GM12878 (cell line): ENCODE data around the gene PDSS2. TPM values are rescaled to one million over a fixed set of nuclear protein-coding genes. Genes with fewer than 3 reads are reported as not detected.
A peak's percentile ranks its signal among the peaks of the same experiment; 100 is the strongest.

Source experiments
- ATAC-seq: fragments of 200-7000 bp; cut with Tn5 transposase; 3 replicates; pipeline ENCODE4 v1.9.1; 2020; ENCODE audit warnings: mild to moderate bottlenecking, moderate library complexity
- BruUV-seq: library from RNA; stranded (reverse); fragments of 400-500 nt; replicated peaks from 2 replicates; lab custom pipeline; 2021; lab: Mats Ljungman, UMichigan
- CTCF ChIA-PET: fragments of 300-600 bp; sonication (Branson Sonifier 250); formaldehyde crosslinking; extraction: SDS; loops from one replicate; lab custom pipeline; 2021; ENCODE audit warnings: inconsistent platforms; lab: Yijun Ruan, JAX
- POLR2A ChIA-PET: fragments of 350-600 bp; formaldehyde crosslinking; extraction: SDS; loops from one replicate; lab custom pipeline; 2021; ENCODE audit warnings: inconsistent platforms; lab: Charles Lee
- RAD21 ChIA-PET: fragments of 300-600 bp; sonication (Branson Sonifier 250); formaldehyde crosslinking; loops from one replicate; lab custom pipeline; 2023; ENCODE audit warnings: antibody characterized with exemption; ENCODE audit not compliant: unreplicated experiment; lab: Charles Lee
- SMC1A ChIA-PET: fragments of 300-600 bp; sonication (Branson Sonifier 250); formaldehyde crosslinking; loops from one replicate; lab custom pipeline; 2023; ENCODE audit not compliant: unreplicated experiment, uncharacterized antibody; lab: Charles Lee
- DNase-seq: peaks from one replicate; pipeline ENCODE4 v3.0.0-alpha.2; 2011; ENCODE audit warnings: low read depth, low spot score
- FAIRE-seq: peaks from 3 replicates; lab custom pipeline; 2011; peaks lifted over from hg19 to GRCh38; lab: Jason Lieb, UNC
- H2AFZ ChIP-seq: 2 replicates; pipeline ENCODE4 v1.6.0; 2011; ENCODE audit warnings: low read depth, low read length, control low read depth; ENCODE audit not compliant: control insufficient read depth
- H3K27ac ChIP-seq: 2 replicates; pipeline ENCODE4 v1.5.1; 2011; ENCODE audit warnings: control low read depth; ENCODE audit not compliant: control insufficient read depth, insufficient read depth
- H3K27me3 ChIP-seq, 2 experiments: replicated peaks in 1 of 2; 2 replicates each; pipeline versions ENCODE4 v1.6.0 to v1.6.1; 2011; ENCODE audit warnings: low read length in 1 of 2; ENCODE audit not compliant: control insufficient read depth in 2 of 2, insufficient read depth in 2 of 2
- H3K36me3 ChIP-seq, 2 experiments: 2 replicates each; pipeline ENCODE4 v1.5.1; 2011; ENCODE audit warnings: low read length in 1 of 2; ENCODE audit not compliant: control insufficient read depth in 2 of 2, insufficient read depth in 2 of 2
- H3K4me1 ChIP-seq: 2 replicates; pipeline ENCODE4 v1.6.1; 2011; ENCODE audit warnings: mild to moderate bottlenecking, low read length, moderate library complexity, mixed read lengths; ENCODE audit not compliant: control insufficient read depth, insufficient read depth
- H3K4me2 ChIP-seq: 2 replicates; pipeline ENCODE4 v1.6.0; 2011; ENCODE audit warnings: control low read depth; ENCODE audit not compliant: control insufficient read depth, insufficient read depth
- H3K4me3 ChIP-seq: fragments of 200-600 bp; sonication (generic); 2 replicates; pipeline ENCODE4 v1.5.1; 2016
- H3K79me2 ChIP-seq: 2 replicates; pipeline ENCODE4 v1.6.0; 2011; ENCODE audit warnings: low read length; ENCODE audit not compliant: control insufficient read depth, insufficient read depth
- H3K9ac ChIP-seq: 2 replicates; pipeline ENCODE4 v1.8.0; 2011; ENCODE audit warnings: low read length, control low read depth, mixed read lengths; ENCODE audit not compliant: control insufficient read depth, insufficient read depth
- H3K9me3 ChIP-seq: replicated peaks from 3 replicates; pipeline ENCODE4 v1.5.1; 2011; ENCODE audit warnings: mild to moderate bottlenecking, low read length; ENCODE audit not compliant: control insufficient read depth, insufficient read depth
- H4K20me1 ChIP-seq: 2 replicates; pipeline ENCODE4 v1.6.0; 2011; ENCODE audit not compliant: control insufficient read depth, insufficient read depth
- CHD4 ChIP-seq: fragments of 200-600 bp; sonication (generic); IDR thresholded peaks from 2 replicates; pipeline ENCODE4 v1.6.1; 2016; ENCODE audit warnings: mild to moderate bottlenecking
- POU2F2 ChIP-seq: IDR thresholded peaks from 3 replicates; pipeline ENCODE4 v1.6.1; 2011; ENCODE audit warnings: low read depth, mild to moderate bottlenecking, low read length, borderline replicate concordance
- REST ChIP-seq: IDR thresholded peaks from 2 replicates; pipeline ENCODE4 v1.6.1; 2012; ENCODE audit warnings: mild to moderate bottlenecking, low read depth, low read length
- SUZ12 ChIP-seq: fragments of 200-600 bp; sonication (generic); IDR thresholded peaks from one replicate; pipeline ENCODE4 v1.6.1; 2018; ENCODE audit warnings: antibody characterized with exemption, mild to moderate bottlenecking; ENCODE audit not compliant: unreplicated experiment
- ZNF217 ChIP-seq: fragments of 450-650 bp; IDR thresholded peaks from 2 replicates; pipeline ENCODE4 v1.6.1; 2017; ENCODE audit warnings: antibody characterized with exemption, mild to moderate bottlenecking
- WGBS: methylation state at CpG from one replicate; pipeline ENCODE4 v1.1.6; 2016; ENCODE audit warnings: low lambda C conversion rate; ENCODE audit not compliant: insufficient replicate concordance, insufficient coverage; ENCODE audit errors: missing lambda C conversion rate; 5-methylcytosine and 5-hydroxymethylcytosine counted together
- in situ Hi-C: fragments of 300-500 bp; cut with MboI; formaldehyde crosslinking; loops from 9 replicates; pipeline ENCODE4 v1.14.3; 2018; ENCODE audit warnings: mixed read lengths
- intact Hi-C: fragments of 100-400 bp; cut with micrococcal nuclease; formaldehyde crosslinking; loops from one replicate; pipeline ENCODE4 v1.14.2; 2022; ENCODE audit not compliant: unreplicated experiment
- polyA plus RNA-seq, 11 experiments: library from polyadenylated mRNA; depleted of rRNA in 4 of 11; unstranded in 6 of 11; stranded (reverse) in 5 of 11; fragments of >200 nt; fragmentation: Nextera tagmentation in 4 of 11; fragmentation: Illumina TruSeq in 1 of 11; extraction: Ambion mirVana in 4 of 11; extraction: Trizol in 1 of 11; gene quantifications; 1 replicate in 1 of 11; 2 replicates in 10 of 11; pipeline versions ENCODE4 v1.2.1 to v1.2.3, GENCODE V29; 2011 to 2016; ENCODE audit warnings: inconsistent platforms in 2 of 11, missing spikeins in 2 of 11, low read depth in 1 of 11
- total RNA-seq, 4 experiments: library from RNA; depleted of rRNA in 3 of 4; stranded (reverse); fragments of >200 nt in 3 of 4; fragmentation: Illumina TruSeq in 1 of 4; extraction: Trizol in 1 of 4; gene quantifications; 2 replicates each; pipeline versions ENCODE4 v1.2.1 to v1.2.3, GENCODE V29; 2013 to 2021

The PDSS2 gene
- total and polyA plus RNA-seq, 10 of the 15 experiments (the other 5 are each of a cell fraction or from before 2014, with no cell fraction given) = 7.7 to 15.5 (median 9.6) TPM

GRCh38 chr6:107491760-107492660, 32.6 kb upstream of the PDSS2 start:
- Histone ChIP-seq H2AFZ (no peak overlapping the region), H3K79me2 (no peaks in the 10 kb centered on the region), H3K9me3 (no peaks in the 10 kb centered on the region), H3K27ac (no peak overlapping the region)
- ATAC-seq = no peak
- RAD21 ChIA-PET = no interaction called here
- no peak for FAIRE-seq
- no peak for TF ChIP-seq CHD4
- peak; percentile 9 for TF ChIP-seq SUZ12
- no peak for TF ChIP-seq POU2F2
- TF ChIP-seq ZNF217 = no peak
- no peak for TF ChIP-seq REST
- TF ChIP-seq, all 136 proteins: peak for 1
- BruUV-seq = no TSS peak
- no peak for DNase-seq
- Histone ChIP-seq H3K4me2 (no peak overlapping the region), H3K4me3 (no peak overlapping the region), H4K20me1 (no peaks in the 10 kb centered on the region), H3K36me3 (no peaks in the 10 kb centered on the region), H3K9ac (no peak overlapping the region), H3K27me3 (peaks cover 10 to 34% of the 10 kb centered on the region in 2 experiments), H3K4me1 (peaks cover 15% of the 10 kb centered on the region)
- ChIA-PET CTCF (interaction anchor here (0.7 kb wide), 1 partner anchor 941 kb away, joined by 3 read pairs; no protein-coding TSS in a partner anchor), SMC1A (interaction anchor here (0.9 to 1.5 kb wide), 2 partner anchors 8 to 1077 kb away, joined by 3 to 7 read pairs; no protein-coding TSS in a partner anchor), POLR2A (no interaction called here)
- in situ Hi-C loops = no loop called here
- WGBS = 78% methylated on average over 14 of the region's 14 CpGs
- intact Hi-C loops = no loop called here
